ENCODE measurements around the gene PCDHGB4.

Gene PCDHGB4

GRCh38 chr5:141356133-141356532 lies 31.4 kb upstream of the PCDHGB4 start:
- no peak for TF ChIP-seq MAX (IDR thresholded peaks at IDR 0.05)
- no peak for TF ChIP-seq FOXM1 (IDR thresholded peaks at IDR 0.05; ENCODE audit: borderline replicate concordance, low read depth)
- TF ChIP-seq RAD21 (IDR thresholded peaks at IDR 0.05; ENCODE audit: low read depth), result no peak
- TF ChIP-seq REST (IDR thresholded peaks at IDR 0.05; ENCODE audit: low read depth), result no peak
- TF ChIP-seq NFIC (IDR thresholded peaks at IDR 0.05), result no peak
- no peak for TF ChIP-seq ZBTB7A (IDR thresholded peaks at IDR 0.05; ENCODE audit: low read depth)
- TF ChIP-seq TCF12 (IDR thresholded peaks at IDR 0.05; ENCODE audit: low read depth), result no peak
- no peak for TF ChIP-seq EP300 (IDR thresholded peaks at IDR 0.05; ENCODE audit: borderline replicate concordance)
- no peak for TF ChIP-seq TEAD4 (IDR thresholded peaks at IDR 0.05)
- no peak for TF ChIP-seq CEBPB (IDR thresholded peaks at IDR 0.05)
- no peak for TF ChIP-seq EGR1 (IDR thresholded peaks at IDR 0.05)
- no peak for TF ChIP-seq TAF1 (IDR thresholded peaks at IDR 0.05; ENCODE audit: low read depth)
- TF ChIP-seq YY1 (IDR thresholded peaks at IDR 0.05; ENCODE audit: low read depth), result no peak
- no peak for TF ChIP-seq CREB1 (IDR thresholded peaks at IDR 0.05; ENCODE audit: low read depth)

GRCh38 chr5:141356950-141357349 lies 30.5 kb upstream of the PCDHGB4 start:
- peak; percentile 52 for TF ChIP-seq REST (IDR thresholded peaks at IDR 0.05; ENCODE audit: low read depth)
- no peak for TF ChIP-seq TAF1 (IDR thresholded peaks at IDR 0.05; ENCODE audit: low read depth)

- TF ChIP-seq RAD21 (IDR thresholded peaks at IDR 0.05; ENCODE audit: low read depth) (peak; percentile 43), YY1 (IDR thresholded peaks at IDR 0.05; ENCODE audit: low read depth) (no peak)
Observed at GRCh38 chr5:141359790-141360426, 27.6 kb upstream of the PCDHGB4 start, which contains the start of gene PCDHGB2. PCDHGB2 (plus strand) TSS chr5:141359994; CDS start chr5:141360136, 142 bp downstream.

GRCh38 chr5:141360685-141361084 lies 26.8 kb upstream of the PCDHGB4 start:
- TF ChIP-seq MAX (IDR thresholded peaks at IDR 0.05), result no peak
- TF ChIP-seq FOXM1 (IDR thresholded peaks at IDR 0.05; ENCODE audit: borderline replicate concordance, low read depth), result no peak
- TF ChIP-seq CREB1 (IDR thresholded peaks at IDR 0.05; ENCODE audit: low read depth), result no peak
- TF ChIP-seq EGR1 (IDR thresholded peaks at IDR 0.05), result no peak
- TF ChIP-seq CEBPB (IDR thresholded peaks at IDR 0.05), result no peak
- TF ChIP-seq USF1 (IDR thresholded peaks at IDR 0.05), result no peak
- TF ChIP-seq NFIC (IDR thresholded peaks at IDR 0.05), result no peak
- TF ChIP-seq RAD21 (IDR thresholded peaks at IDR 0.05; ENCODE audit: low read depth), result no peak
- no peak for TF ChIP-seq TEAD4 (IDR thresholded peaks at IDR 0.05)
- TF ChIP-seq EP300 (IDR thresholded peaks at IDR 0.05; ENCODE audit: borderline replicate concordance), result no peak
- no peak for TF ChIP-seq REST (IDR thresholded peaks at IDR 0.05; ENCODE audit: low read depth)
- TF ChIP-seq YY1 (IDR thresholded peaks at IDR 0.05; ENCODE audit: low read depth), result no peak
- no peak for TF ChIP-seq ZBTB7A (IDR thresholded peaks at IDR 0.05; ENCODE audit: low read depth)
- no peak for TF ChIP-seq TCF12 (IDR thresholded peaks at IDR 0.05; ENCODE audit: low read depth)
- no peak for TF ChIP-seq TAF1 (IDR thresholded peaks at IDR 0.05; ENCODE audit: low read depth)

- TF ChIP-seq MAX (IDR thresholded peaks at IDR 0.05) (no peak), CEBPB (IDR thresholded peaks at IDR 0.05) (no peak)
Observed at GRCh38 chr5:141362719-141363118, 24.8 kb upstream of the PCDHGB4 start.

Measured in Ishikawa (cell line).